IPS-18c (cell line): ENCODE measurements around the gene TMEM42.

Experiments used
- H3K4me3 ChIP-seq: 2 replicates; pipeline ENCODE4 v1.7.0; 2013; ENCODE audit warnings: low read depth, mild to moderate bottlenecking, low read length, moderate library complexity; ENCODE audit not compliant: insufficient read depth
- H3K9me3 ChIP-seq: one replicate; pipeline ENCODE4 v1.6.1; 2013; ENCODE audit warnings: mild to moderate bottlenecking, low read length, moderate library complexity; ENCODE audit not compliant: control insufficient read depth, insufficient read depth

The TMEM42 gene

GRCh38 chr3:44865272-44866035 is 3.7 kb downstream of the TMEM42 start:
- H3K9me3 ChIP-seq, result no peaks in the 10 kb centered on the region
- H3K4me3 ChIP-seq, result no peak overlapping the region

- Histone ChIP-seq H3K4me3 (no peak overlapping the region), H3K9me3 (no peaks in the 10 kb centered on the region)
Measured at GRCh38 chr3:44867421-44868111, 5.9 kb downstream of the TMEM42 start.

- no peaks in the 10 kb centered on the region for H3K9me3 ChIP-seq
Measured at GRCh38 chr3:44870375-44871061, 8.8 kb downstream of the TMEM42 start.

GRCh38 chr3:44874308-44874707 is 12.6 kb downstream of the TMEM42 start, which contains the start of gene TGM4:
Gene TGM4, plus strand, starts transcription at chr3:44874608. Its CDS starts 71 bp downstream, at chr3:44874679.
- no peaks in the 10 kb centered on the region for H3K9me3 ChIP-seq
- no peak within 1 kb of the TSS for H3K4me3 ChIP-seq

More at GRCh38 chr3:44870375-44871061, 8.8 kb downstream of the TMEM42 start:
- H3K4me3 ChIP-seq, result no peak overlapping the region

DNA sequence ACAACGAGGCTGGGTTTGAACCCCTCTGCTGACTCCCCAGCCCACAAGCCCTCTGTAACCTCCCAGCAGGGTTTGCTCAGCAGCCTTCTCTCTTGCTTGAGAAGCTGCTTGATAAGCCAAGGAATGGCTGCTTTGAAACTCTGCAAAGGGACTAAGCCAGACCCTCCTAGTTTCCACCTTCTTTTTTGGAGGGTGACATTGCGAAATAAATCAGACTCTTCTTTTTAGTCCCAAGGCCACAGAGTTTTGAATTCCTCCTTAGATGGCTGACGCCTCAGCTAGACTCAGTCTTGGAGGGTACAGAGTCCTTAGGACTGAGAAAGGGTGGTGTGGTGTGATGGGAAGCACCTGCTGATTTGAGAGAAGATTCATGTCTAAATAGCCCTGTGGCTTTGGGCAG is 13.9 kb downstream of the TMEM42 start:
- Histone ChIP-seq H3K4me3 (no peak overlapping the region), H3K9me3 (no peaks in the 10 kb centered on the region)

GRCh38 chr3:44877333-44877732 is 15.6 kb downstream of the TMEM42 start:
- no peak overlapping the region for H3K4me3 ChIP-seq
- H3K9me3 ChIP-seq, result no peaks in the 10 kb centered on the region

DNA sequence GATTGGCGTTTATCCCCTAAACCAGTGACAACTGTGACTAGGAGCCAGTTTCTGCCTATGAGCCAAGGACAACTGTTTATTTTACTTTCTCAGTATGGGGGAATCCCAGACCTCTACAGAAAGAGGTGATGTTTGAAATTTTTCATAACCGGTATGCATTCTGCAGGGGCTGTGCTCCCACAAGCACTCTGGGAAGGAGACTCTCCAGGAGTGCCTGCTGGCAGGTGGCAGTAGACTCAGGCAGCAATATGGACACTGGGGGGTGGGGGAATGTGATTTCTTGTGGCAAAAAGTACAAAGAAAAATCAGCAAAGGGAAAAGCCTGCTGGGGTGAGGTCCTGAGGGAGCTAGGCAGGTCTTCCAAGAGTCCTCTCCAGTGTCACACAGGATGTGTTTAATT is 18.6 kb downstream of the TMEM42 start:
- Histone ChIP-seq H3K4me3 (no peak overlapping the region), H3K9me3 (no peaks in the 10 kb centered on the region)

GRCh38 chr3:44883213-44883955 is 21.7 kb downstream of the TMEM42 start:
- no peak overlapping the region for H3K4me3 ChIP-seq

DNA sequence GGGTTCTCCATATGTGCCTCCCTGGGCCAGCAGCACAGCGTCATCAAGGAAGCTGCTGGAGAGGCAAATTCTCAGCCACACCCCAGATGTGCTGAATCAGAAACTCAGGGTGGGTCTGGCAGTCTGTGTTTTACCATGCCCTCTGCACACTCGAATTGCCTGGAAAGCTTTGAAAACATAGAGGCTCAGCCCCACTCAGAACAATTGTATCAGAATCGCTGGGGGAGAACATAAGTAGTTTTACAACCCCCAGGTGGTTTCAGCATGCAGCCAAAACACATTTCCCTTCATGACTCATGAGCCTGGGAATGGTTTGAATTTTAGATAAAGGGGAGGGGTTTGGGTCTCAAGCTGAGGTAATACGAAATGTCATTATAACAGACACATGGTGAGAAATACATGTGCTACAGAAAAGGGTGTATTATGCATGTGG is 22.3 kb downstream of the TMEM42 start:
- Histone ChIP-seq H3K4me3 (no peak overlapping the region), H3K9me3 (no peaks in the 10 kb centered on the region)

More at GRCh38 chr3:44883213-44883955, 21.7 kb downstream of the TMEM42 start:
- H3K9me3 ChIP-seq, result no peaks in the 10 kb centered on the region

- Histone ChIP-seq H3K4me3 (no peak overlapping the region), H3K9me3 (no peaks in the 10 kb centered on the region)
Measured at GRCh38 chr3:44885618-44886017, 23.9 kb downstream of the TMEM42 start.

GRCh38 chr3:44886561-44886960 is 24.8 kb downstream of the TMEM42 start:
- no peaks in the 10 kb centered on the region for H3K9me3 ChIP-seq
- no peak overlapping the region for H3K4me3 ChIP-seq

DNA sequence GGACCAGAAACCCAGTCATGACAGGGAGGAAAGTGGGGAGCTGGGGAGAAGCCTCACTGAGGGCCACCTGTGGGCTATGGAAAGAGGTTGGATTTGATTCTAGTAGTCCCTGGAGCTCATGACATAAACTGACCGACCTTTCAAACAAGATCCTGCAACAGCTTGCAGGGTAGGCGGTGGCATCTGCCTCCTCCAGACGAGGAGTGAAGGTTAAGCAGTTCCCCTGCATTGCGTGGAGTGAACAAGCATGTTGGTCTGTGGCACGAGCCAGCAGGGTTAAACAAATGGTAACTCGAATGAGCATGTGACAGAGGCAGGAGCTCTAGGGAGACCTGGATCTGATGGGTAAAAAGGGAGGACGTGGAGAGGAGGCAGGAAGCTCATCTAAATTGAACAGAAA is 25.4 kb downstream of the TMEM42 start:
- H3K9me3 ChIP-seq, result no peaks in the 10 kb centered on the region
- no peak overlapping the region for H3K4me3 ChIP-seq

- Histone ChIP-seq H3K4me3 (no peak overlapping the region), H3K9me3 (no peaks in the 10 kb centered on the region)
Measured at GRCh38 chr3:44890258-44890657, 28.5 kb downstream of the TMEM42 start.

DNA sequence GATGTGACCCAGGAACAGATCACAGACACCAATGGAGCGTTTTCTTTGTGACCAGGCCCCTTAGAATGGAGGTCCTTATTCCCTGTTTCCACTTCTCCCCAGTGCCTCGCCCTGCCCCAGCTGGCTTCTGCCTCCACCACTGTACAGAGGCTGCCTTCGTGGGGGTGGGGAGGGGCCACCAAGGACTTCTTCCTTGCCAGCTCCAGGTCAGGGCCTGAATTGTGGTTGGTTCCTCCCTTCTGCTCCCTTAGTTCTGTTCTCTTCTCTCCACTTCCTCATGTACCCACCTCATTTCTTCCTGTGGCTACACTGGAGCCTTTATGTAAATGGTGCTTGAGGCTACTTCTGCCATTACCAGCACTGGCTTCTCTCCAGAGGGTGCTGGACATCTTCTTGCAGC is 29.1 kb downstream of the TMEM42 start:
- no peaks in the 10 kb centered on the region for H3K9me3 ChIP-seq
- no peak overlapping the region for H3K4me3 ChIP-seq

- Histone ChIP-seq H3K4me3 (no peak overlapping the region), H3K9me3 (no peaks in the 10 kb centered on the region)
Measured at GRCh38 chr3:44892689-44893088, 31.0 kb downstream of the TMEM42 start.

DNA sequence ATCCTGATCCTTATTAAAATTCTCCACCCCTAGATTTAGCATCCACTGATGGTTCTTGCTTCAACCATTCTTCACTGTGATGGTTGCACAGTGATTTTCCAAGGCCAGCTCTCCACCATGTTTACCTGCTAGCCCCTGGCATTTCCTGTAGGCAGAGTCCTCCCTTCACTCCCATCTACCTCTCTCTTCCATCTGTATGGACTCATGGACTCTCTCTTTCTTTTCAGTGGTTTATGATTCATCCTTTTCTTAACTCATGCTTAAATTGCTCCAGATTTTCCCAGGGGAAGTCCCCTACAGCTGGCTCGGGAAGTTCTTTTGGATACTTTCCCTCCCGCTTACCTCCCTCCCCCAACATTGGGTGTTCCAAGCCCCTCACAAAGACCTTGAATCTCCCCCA is 31.4 kb downstream of the TMEM42 start:
- Histone ChIP-seq H3K4me3 (no peak overlapping the region), H3K9me3 (no peaks in the 10 kb centered on the region)

DNA sequence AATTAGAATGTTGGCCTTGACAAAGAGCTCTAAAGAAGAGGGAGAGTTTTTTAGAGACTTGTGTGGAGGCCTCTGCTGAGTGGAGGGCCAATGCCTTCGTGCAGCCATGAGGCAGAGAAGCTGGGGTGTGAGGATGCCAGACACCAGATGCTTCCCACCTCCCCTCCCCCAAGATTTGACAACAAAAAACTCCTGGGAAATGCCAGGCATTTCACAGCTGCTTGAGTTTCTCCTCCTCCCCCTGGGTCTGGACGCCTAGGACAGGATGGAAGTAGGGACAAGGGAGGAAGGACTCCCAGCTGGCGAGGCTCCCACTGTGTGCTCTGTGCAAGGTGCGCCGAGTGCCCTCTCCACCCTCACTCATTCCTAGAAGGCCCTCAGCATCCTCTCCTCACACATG is 32.8 kb downstream of the TMEM42 start:
- Histone ChIP-seq H3K4me3 (no peak overlapping the region), H3K9me3 (no peaks in the 10 kb centered on the region)
